SU-DHL-6 (cell line): ENCODE measurements around the gene DDX11.
"Not testable (repeated sequence)": the region's sequence is repeated elsewhere in the genome, so short reads cannot be mapped to it uniquely, and the experiment has no call there.

ENCODE experiments used
- CTCF ChIP-seq: fragments of 200-600 bp; sonication (generic); IDR thresholded peaks from one replicate; pipeline ENCODE4 v1.5.1; 2017; ENCODE audit warnings: antibody characterized with exemption, mild to moderate bottlenecking, low read length, moderate library complexity; ENCODE audit not compliant: insufficient read depth, poor library complexity, severe bottlenecking
- EZH2phosphoT487 ChIP-seq: fragments of 200-600 bp; sonication (generic), shearing (Covaris generic); conservative IDR thresholded peaks from 2 replicates; pipeline ENCODE4 v1.6.1; 2018; ENCODE audit warnings: mild to moderate bottlenecking, antibody characterized with exemption, low read length, moderate library complexity, mixed read lengths

- TF ChIP-seq CTCF, EZH2phosphoT487: not testable (repeated sequence)
Observed at GRCh38 chr12:31124158-31124557, 50.5 kb downstream of the DDX11 start.
